ENCODE results near the gene CENPM.

The CENPM gene

GRCh38 chr22:41976961-41977566 is 30.1 kb upstream of the CENPM start:
- TF ChIP-seq CTCF (IDR thresholded peaks at IDR 0.05; ENCODE audit: insufficient read depth, low read length, poor library complexity, severe bottlenecking): no peak
- peaks cover 1% of the 10 kb centered on the region; the same call in 1 of the 2 replicates for H3K27me3 ChIP-seq (replicated peaks; ENCODE audit: control insufficient read depth, insufficient read depth, low read length)
- H3K4me3 ChIP-seq (replicated peaks; ENCODE audit: low read depth, low read length): peak overlapping the region; percentile 51
- no peaks in the 10 kb centered on the region; the same call in 1 of the 2 replicates for H3K36me3 ChIP-seq (ENCODE audit: control insufficient read depth, insufficient read depth, low read length)
- DNase-seq (ENCODE audit: extremely low read depth, insufficient read length): no peak

- H3K27me3 ChIP-seq (replicated peaks; ENCODE audit: control insufficient read depth, insufficient read depth, low read length): peaks cover 1% of the 10 kb centered on the region; the same call in 1 of the 2 replicates
- H3K4me3 ChIP-seq (replicated peaks; ENCODE audit: low read depth, low read length): peak overlapping the region; percentile 53
- peak; percentile 43 for DNase-seq (ENCODE audit: extremely low read depth, insufficient read length)
- TF ChIP-seq CTCF (IDR thresholded peaks at IDR 0.05; ENCODE audit: insufficient read depth, low read length, poor library complexity, severe bottlenecking): no peak
- no peaks in the 10 kb centered on the region for H3K36me3 ChIP-seq (ENCODE audit: control insufficient read depth, insufficient read depth, low read length)
Measured at GRCh38 chr22:41976070-41976901, 29.3 kb upstream of the CENPM start.

GRCh38 chr22:41975299-41976069 is 28.5 kb upstream of the CENPM start:
- H3K36me3 ChIP-seq (ENCODE audit: control insufficient read depth, insufficient read depth, low read length): no peaks in the 10 kb centered on the region
- no peak for TF ChIP-seq CTCF (IDR thresholded peaks at IDR 0.05; ENCODE audit: insufficient read depth, low read length, poor library complexity, severe bottlenecking)
- peaks cover 1% of the 10 kb centered on the region; the same call in 1 of the 2 replicates for H3K27me3 ChIP-seq (replicated peaks; ENCODE audit: control insufficient read depth, insufficient read depth, low read length)
- no peak for DNase-seq (ENCODE audit: extremely low read depth, insufficient read length)
- no peak overlapping the region for H3K4me3 ChIP-seq (replicated peaks; ENCODE audit: low read depth, low read length)

- TF ChIP-seq CTCF (IDR thresholded peaks at IDR 0.05; ENCODE audit: insufficient read depth, low read length, poor library complexity, severe bottlenecking): no peak
- no peak for DNase-seq (ENCODE audit: extremely low read depth, insufficient read length)
- peaks cover 1% of the 10 kb centered on the region; the same call in 1 of the 2 replicates for H3K27me3 ChIP-seq (replicated peaks; ENCODE audit: control insufficient read depth, insufficient read depth, low read length)
- H3K4me3 ChIP-seq (replicated peaks; ENCODE audit: low read depth, low read length): no peak overlapping the region
- no peaks in the 10 kb centered on the region for H3K36me3 ChIP-seq (ENCODE audit: control insufficient read depth, insufficient read depth, low read length)
Measured at GRCh38 chr22:41974691-41975290, 27.8 kb upstream of the CENPM start.

- Histone ChIP-seq H3K36me3 (ENCODE audit: control insufficient read depth, insufficient read depth, low read length) (no peaks in the 10 kb centered on the region), H3K27me3 (replicated peaks; ENCODE audit: control insufficient read depth, insufficient read depth, low read length) (peaks cover 1% of the 10 kb centered on the region; the same call in 1 of the 2 replicates), H3K4me3 (replicated peaks; ENCODE audit: low read depth, low read length) (no peak overlapping the region)
- DNase-seq (ENCODE audit: extremely low read depth, insufficient read length): no peak
- TF ChIP-seq CTCF (IDR thresholded peaks at IDR 0.05; ENCODE audit: insufficient read depth, low read length, poor library complexity, severe bottlenecking): no peak
Measured at GRCh38 chr22:41971431-41971830, 24.5 kb upstream of the CENPM start.

All from GM06990 (cell line).